IMR-90 (cell line): ENCODE data around the gene KCTD2. TPM values are rescaled to one million over a fixed set of nuclear protein-coding genes. Genes with fewer than 3 reads are reported as not detected.

ENCODE experiments used
- ATAC-seq: fragments of 200-7000 bp; cut with Tn5 transposase; 2 replicates; pipeline ENCODE4 v1.9.1; 2020; ENCODE audit warnings: low read depth, mild to moderate bottlenecking, moderate library complexity
- BruUV-seq: library from RNA; stranded (reverse); fragments of 400-500 nt; replicated peaks from 2 replicates; lab custom pipeline; 2021; lab: Mats Ljungman, UMichigan
- CTCF ChIA-PET: fragments of 300-600 bp; formaldehyde crosslinking; extraction: SDS; loops from one replicate; lab custom pipeline; 2021; ENCODE audit warnings: antibody characterized with exemption; lab: Yijun Ruan, JAX
- POLR2A ChIA-PET: fragments of 300-600 bp; sonication (Branson Sonifier 250); formaldehyde crosslinking; loops from one replicate; lab custom pipeline; 2022; ENCODE audit warnings: antibody characterized with exemption; ENCODE audit not compliant: unreplicated experiment; lab: Charles Lee
- DNase-seq: peaks from one replicate; pipeline ENCODE4 v3.0.0; 2013
- H2AFZ ChIP-seq: replicated peaks from 2 replicates; pipeline ENCODE3; 2013; ENCODE audit warnings: low read length, mild to moderate bottlenecking; ENCODE audit not compliant: poor library complexity
- H2AK5ac ChIP-seq: 2 replicates; pipeline ENCODE4 v1.6.1; 2013; ENCODE audit warnings: low read depth, low read length, inconsistent platforms
- H2AK9ac ChIP-seq: replicated peaks from 2 replicates; pipeline ENCODE3; 2013; ENCODE audit warnings: mild to moderate bottlenecking, low read depth, low read length, moderate library complexity; ENCODE audit not compliant: poor library complexity
- H2BK120ac ChIP-seq: 2 replicates; pipeline ENCODE4 v1.6.1; 2013; ENCODE audit warnings: low read depth, low read length, inconsistent platforms
- H2BK15ac ChIP-seq: 3 replicates; pipeline ENCODE4 v1.6.1; 2013; ENCODE audit warnings: low read depth, low read length, inconsistent platforms
- H2BK20ac ChIP-seq: 2 replicates; pipeline ENCODE4 v1.6.1; 2013; ENCODE audit warnings: low read depth, mild to moderate bottlenecking, inconsistent platforms, low read length, moderate library complexity
- H2BK5ac ChIP-seq: 2 replicates; pipeline ENCODE4 v1.6.1; 2013; ENCODE audit warnings: mild to moderate bottlenecking, low read depth, low read length, inconsistent platforms; ENCODE audit not compliant: poor library complexity, severe bottlenecking
- H3K14ac ChIP-seq: replicated peaks from 2 replicates; pipeline ENCODE4 v1.6.1; 2013; ENCODE audit warnings: low read depth, low read length, inconsistent platforms
- H3K18ac ChIP-seq: 2 replicates; pipeline ENCODE4 v1.6.1; 2013; ENCODE audit warnings: low read depth, low read length, control low read depth
- H3K23ac ChIP-seq: 2 replicates; pipeline ENCODE4 v1.6.1; 2013; ENCODE audit warnings: low read depth, low read length, inconsistent platforms
- H3K27ac ChIP-seq: 2 replicates; pipeline ENCODE4 v1.5.1; 2013; ENCODE audit warnings: mild to moderate bottlenecking, control low read depth, low read length; ENCODE audit not compliant: insufficient read depth
- H3K27me3 ChIP-seq: 2 replicates; pipeline ENCODE4 v1.6.1; 2013; ENCODE audit warnings: low read length; ENCODE audit not compliant: control insufficient read depth, insufficient read depth
- H3K36me3 ChIP-seq: 2 replicates; pipeline ENCODE4 v1.6.1; 2013; ENCODE audit warnings: low read length, mixed read lengths; ENCODE audit not compliant: control insufficient read depth, insufficient read depth
- H3K4ac ChIP-seq: 2 replicates; pipeline ENCODE4 v1.6.1; 2013; ENCODE audit warnings: low read depth, low read length, inconsistent platforms
- H3K4me1 ChIP-seq: 2 replicates; pipeline ENCODE4 v1.6.1; 2013; ENCODE audit warnings: low read length, mixed read lengths; ENCODE audit not compliant: control insufficient read depth, insufficient read depth
- H3K4me2 ChIP-seq: 2 replicates; pipeline ENCODE4 v1.6.1; 2013; ENCODE audit warnings: low read depth, mild to moderate bottlenecking, control low read depth, low read length, moderate library complexity
- H3K4me3 ChIP-seq: 2 replicates; pipeline ENCODE4 v1.5.1; 2013; ENCODE audit warnings: low read depth, mild to moderate bottlenecking, control low read depth, low read length, moderate library complexity; ENCODE audit not compliant: insufficient read depth
- H3K56ac ChIP-seq: 2 replicates; pipeline ENCODE4 v1.6.1; 2013; ENCODE audit warnings: low read length, inconsistent platforms; ENCODE audit not compliant: insufficient read depth; ENCODE audit errors: extremely low read depth
- H3K79me1 ChIP-seq, 2 experiments: 2 replicates each; pipeline ENCODE4 v1.6.1; 2013; ENCODE audit warnings: low read length in 2 of 2, inconsistent platforms in 1 of 2, low read depth in 1 of 2
- H3K9ac ChIP-seq: 2 replicates; pipeline ENCODE4 v1.6.1; 2013; ENCODE audit warnings: low read depth, low read length, control low read depth
- H3K9me1 ChIP-seq: 2 replicates; pipeline ENCODE4 v1.6.1; 2013; ENCODE audit warnings: low read length, inconsistent platforms; ENCODE audit not compliant: insufficient read depth
- H3K9me3 ChIP-seq: 2 replicates; pipeline ENCODE4 v1.6.1; 2013; ENCODE audit warnings: low read length; ENCODE audit not compliant: control insufficient read depth, insufficient read depth
- H4K20me1 ChIP-seq: 2 replicates; pipeline ENCODE4 v1.6.1; 2013; ENCODE audit warnings: low read length, inconsistent platforms; ENCODE audit not compliant: insufficient read depth
- H4K5ac ChIP-seq: 2 replicates; pipeline ENCODE4 v1.6.1; 2013; ENCODE audit warnings: mild to moderate bottlenecking, low read depth, low read length, control low read depth
- H4K8ac ChIP-seq, 2 experiments: 2 replicates each; pipeline ENCODE4 v1.6.1; 2013; ENCODE audit warnings: low read depth in 2 of 2, low read length in 2 of 2, control low read depth in 1 of 2, inconsistent platforms in 1 of 2
- H4K91ac ChIP-seq: 2 replicates; pipeline ENCODE4 v1.6.1; 2013; ENCODE audit warnings: low read depth, low read length, inconsistent platforms; ENCODE audit not compliant: insufficient read depth
- BHLHE40 ChIP-seq: fragments of 150-350 bp; IDR thresholded peaks from 2 replicates; pipeline ENCODE4 v1.6.1; 2016; ENCODE audit warnings: mild to moderate bottlenecking, low read depth, low read length
- CEBPB ChIP-seq: IDR thresholded peaks from 2 replicates; pipeline ENCODE4 v1.6.1; 2012; ENCODE audit warnings: low read depth, low read length, improper control_type of control experiment
- ELK1 ChIP-seq: fragments of 150-350 bp; IDR thresholded peaks from 2 replicates; pipeline ENCODE4 v1.6.1; 2016; ENCODE audit warnings: low read depth, mild to moderate bottlenecking, low read length, moderate library complexity, borderline replicate concordance
- FOS ChIP-seq: fragments of 150-350 bp; IDR thresholded peaks from 2 replicates; pipeline ENCODE4 v1.6.1; 2016; ENCODE audit warnings: low read depth, low read length
- MAFK ChIP-seq: IDR thresholded peaks from 2 replicates; pipeline ENCODE4 v1.6.1; 2012; ENCODE audit warnings: low read depth, low read length, improper control_type of control experiment
- MAZ ChIP-seq: IDR thresholded peaks from 2 replicates; pipeline ENCODE4 v1.6.1; 2012; ENCODE audit warnings: low read depth, mild to moderate bottlenecking, low read length, improper control_type of control experiment, moderate library complexity, borderline replicate concordance
- MXI1 ChIP-seq: IDR thresholded peaks from 2 replicates; pipeline ENCODE4 v1.6.1; 2012; ENCODE audit warnings: low read depth, mild to moderate bottlenecking, low read length, moderate library complexity, borderline replicate concordance
- NFE2L2 ChIP-seq: fragments of 150-350 bp; IDR thresholded peaks from 2 replicates; pipeline ENCODE4 v1.6.1; 2016; ENCODE audit warnings: low read depth, mild to moderate bottlenecking, low read length
- POLR2A ChIP-seq: IDR thresholded peaks from 2 replicates; pipeline ENCODE4 v1.6.1; 2012; ENCODE audit warnings: mild to moderate bottlenecking, low read depth, low read length
- RAD21 ChIP-seq: IDR thresholded peaks from 2 replicates; pipeline ENCODE4 v1.6.1; 2012; ENCODE audit warnings: low read length, improper control_type of control experiment
- RCOR1 ChIP-seq: IDR thresholded peaks from 2 replicates; pipeline ENCODE4 v1.6.1; 2012; ENCODE audit warnings: mild to moderate bottlenecking, low read length, improper control_type of control experiment; ENCODE audit not compliant: insufficient replicate concordance
- RFX5 ChIP-seq: IDR thresholded peaks from 2 replicates; pipeline ENCODE4 v1.8.0; 2012; ENCODE audit warnings: low read depth, mild to moderate bottlenecking, low read length, moderate library complexity
- SMC3 ChIP-seq: fragments of 150-350 bp; IDR thresholded peaks from 2 replicates; pipeline ENCODE4 v1.6.1; 2016; ENCODE audit warnings: low read depth, mild to moderate bottlenecking, antibody characterized with exemption, low read length, moderate library complexity
- WGBS, 2 experiments: methylation state at CpG; one replicate each; pipeline versions ENCODE4 v1.1.5 to v1.1.7; 2013; ENCODE audit warnings: missing lambda C conversion rate in 2 of 2; ENCODE audit not compliant: insufficient read length in 1 of 2; ENCODE audit errors: extremely low coverage in 2 of 2; 5-methylcytosine and 5-hydroxymethylcytosine counted together
- dilution Hi-C: fragments of 300-500 bp; cut with HindIII; formaldehyde crosslinking; loops from one replicate; pipeline ENCODE4 v1.14.3; 2018; ENCODE audit warnings: low sequenced_read_pairs; ENCODE audit not compliant: unreplicated experiment
- in situ Hi-C: fragments of 300-500 bp; cut with MboI; formaldehyde crosslinking; loops from 3 replicates; pipeline ENCODE4 v1.14.3; 2019; ENCODE audit warnings: low sequenced_read_pairs, inconsistent platforms, mixed read lengths
- intact Hi-C: fragments of 100-400 bp; cut with micrococcal nuclease; formaldehyde crosslinking; loops from 2 replicates; pipeline ENCODE4 v1.10.0; 2022
- polyA plus RNA-seq, 3 experiments: library from polyadenylated mRNA; depleted of rRNA; stranded (reverse); fragments of >200 nt; gene quantifications; 2 replicates each; pipeline ENCODE4 v1.2.3, GENCODE V29; 2012; ENCODE audit warnings: low replicate concordance in 1 of 3
- total RNA-seq: library from RNA; depleted of rRNA; stranded (reverse); fragments of >200 nt; gene quantifications from 2 replicates; pipeline ENCODE4 v1.2.3, GENCODE V29; 2012
- TF ChIP-seq, protein P1 (sequence below): fragments of 150-350 bp; IDR thresholded peaks from 2 replicates; pipeline ENCODE4 v1.6.1; 2017; ENCODE audit warnings: mild to moderate bottlenecking, antibody characterized with exemption, low read length, low read depth

Gene KCTD2
- total and polyA plus RNA-seq, 2 of the 4 experiments (the other 2 are of a cell fraction): 9.1 to 18.4 TPM

GRCh38 chr17:75064867-75065561 lies 18.0 kb downstream of the KCTD2 start:
- ATAC-seq (no peak), DNase-seq (no peak)
- POLR2A ChIA-PET: no interaction called here
- Histone ChIP-seq H3K23ac (no peak overlapping the region), H3K9ac (no peak overlapping the region), H2AK9ac (no peak overlapping the region), H2BK20ac (no peak overlapping the region), H3K79me1 (peaks cover 3 to 5% of the 10 kb centered on the region in 2 experiments; a peak in 3 of 4 replicates), H4K8ac (no peak overlapping the region), H4K20me1 (no peaks in the 10 kb centered on the region), H3K9me1 (0 out of 2 replicates have a peak, but pooled peaks cover 3% of the 10 kb centered on the region), H3K4me3 (no peak overlapping the region), H4K5ac (no peak overlapping the region), H3K36me3 (peaks cover 42% of the 10 kb centered on the region), H2BK15ac (no peak overlapping the region), H3K18ac (no peak overlapping the region), H3K4me1 (peaks cover 4% of the 10 kb centered on the region; the same call in 1 of the 2 replicates), H3K4ac (no peak overlapping the region), H3K27me3 (no peaks in the 10 kb centered on the region), H2BK120ac (no peak overlapping the region), H3K4me2 (no peak overlapping the region), H3K14ac (no peak overlapping the region), H3K9me3 (no peaks in the 10 kb centered on the region), H2AK5ac (no peak overlapping the region), H3K27ac (no peak overlapping the region), H4K91ac (no peak overlapping the region), H2BK5ac (no peak overlapping the region), H3K56ac (no peak overlapping the region), H2AFZ (no peak overlapping the region)
- TF ChIP-seq CEBPB: no peak
- TF ChIP-seq POLR2A: no peak
- no peak for TF ChIP-seq NFE2L2
- TF ChIP-seq MXI1: no peak
- TF ChIP-seq FOS: no peak
- TF ChIP-seq SMC3: no peak
- no peak for TF ChIP-seq RAD21
- no peak for TF ChIP-seq RFX5
- TF ChIP-seq, protein P1, sequence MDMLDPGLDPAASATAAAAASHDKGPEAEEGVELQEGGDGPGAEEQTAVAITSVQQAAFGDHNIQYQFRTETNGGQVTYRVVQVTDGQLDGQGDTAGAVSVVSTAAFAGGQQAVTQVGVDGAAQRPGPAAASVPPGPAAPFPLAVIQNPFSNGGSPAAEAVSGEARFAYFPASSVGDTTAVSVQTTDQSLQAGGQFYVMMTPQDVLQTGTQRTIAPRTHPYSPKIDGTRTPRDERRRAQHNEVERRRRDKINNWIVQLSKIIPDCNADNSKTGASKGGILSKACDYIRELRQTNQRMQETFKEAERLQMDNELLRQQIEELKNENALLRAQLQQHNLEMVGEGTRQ: no peak
- no peak for TF ChIP-seq ELK1
- no peak for TF ChIP-seq MAFK
- TF ChIP-seq MAZ: no peak
- no peak for TF ChIP-seq BHLHE40
- TF ChIP-seq RCOR1: no peak
- CTCF ChIA-PET: interaction anchor here (0.7 kb wide), 1 partner anchor 9 kb away, joined by 4 read pairs; no protein-coding TSS in a partner anchor
- TSS peak; percentile 67 for BruUV-seq
- intact Hi-C loops (loop anchor here (5.0 to 10.0 kb wide), 2 partner anchors 47 to 140 kb away; partner anchors contain the start of gene NUP85), in situ Hi-C loops (loop anchor here (10.0 to 25.0 kb wide), 2 partner anchors 140 to 347 kb away; partner anchors contain the start of genes GRB2 and NUP85), dilution Hi-C loops (no loop called here)
- WGBS, 2 experiments: 100% methylated on average over 4 of the region's 18 CpGs; no CpG with 5 or more reads in 1 of the 2 experiments
